GM21447 (cell line): ENCODE measurements around the gene ZCCHC9.
"Not testable (repeated sequence)": the region's sequence is repeated elsewhere in the genome, so short reads cannot be mapped to it uniquely, and the experiment has no call there.

Experiments
- ATAC-seq: cut with Tn5 transposase; IDR thresholded peaks from one replicate; pipeline ENCODE4 v1.9.1; 2021; ENCODE audit not compliant: unreplicated experiment

The ZCCHC9 gene

GRCh38 chr5:81301271-81302015 lies at the start of gene ZCCHC9:
Gene ZCCHC9, plus strand, starts transcription at chr5:81301587. Its CDS starts 3,171 bp downstream, at chr5:81304758.
- ATAC-seq, result peak; percentile 96

GRCh38 chr5:81251922-81252321 lies 49.5 kb upstream of the ZCCHC9 start:
- no peak for ATAC-seq

GRCh38 chr5:81252904-81253303 lies 48.5 kb upstream of the ZCCHC9 start:
- no peak for ATAC-seq

- ATAC-seq, result no peak
Measured at GRCh38 chr5:81253875-81254274, 47.5 kb upstream of the ZCCHC9 start.

GRCh38 chr5:81254886-81255559 lies 46.4 kb upstream of the ZCCHC9 start:
- ATAC-seq, result no peak

- ATAC-seq, result no peak
Measured at GRCh38 chr5:81256766-81257165, 44.6 kb upstream of the ZCCHC9 start.

- not testable (repeated sequence) for ATAC-seq
Measured at GRCh38 chr5:81262796-81263195, 38.6 kb upstream of the ZCCHC9 start.

GRCh38 chr5:81265101-81265500 lies 36.3 kb upstream of the ZCCHC9 start:
- ATAC-seq, result no peak

GRCh38 chr5:81268521-81269196 lies 32.7 kb upstream of the ZCCHC9 start:
- ATAC-seq, result no peak

- no peak for ATAC-seq
Measured at GRCh38 chr5:81269751-81270393, 31.5 kb upstream of the ZCCHC9 start.

- ATAC-seq, result not testable (repeated sequence)
Measured at GRCh38 chr5:81270394-81271027, 30.9 kb upstream of the ZCCHC9 start.

GRCh38 chr5:81283976-81284375 lies 17.4 kb upstream of the ZCCHC9 start:
- no peak for ATAC-seq

- no peak for ATAC-seq
Measured at GRCh38 chr5:81286059-81286617, 15.2 kb upstream of the ZCCHC9 start.

GRCh38 chr5:81288021-81288433 lies 13.4 kb upstream of the ZCCHC9 start:
- ATAC-seq, result no peak

- ATAC-seq, result no peak
Measured at GRCh38 chr5:81290146-81290545, 11.2 kb upstream of the ZCCHC9 start.

- no peak for ATAC-seq
Measured at GRCh38 chr5:81292130-81292529, 9.3 kb upstream of the ZCCHC9 start.

GRCh38 chr5:81294021-81294420 lies 7.4 kb upstream of the ZCCHC9 start:
- ATAC-seq, result not testable (repeated sequence)

GRCh38 chr5:81297531-81297930 lies 3.9 kb upstream of the ZCCHC9 start:
- no peak for ATAC-seq

GRCh38 chr5:81300921-81301270 lies 491 bp upstream of the ZCCHC9 start:
- ATAC-seq, result no peak

- no peak for ATAC-seq
Measured at GRCh38 chr5:81302596-81302995, 1.2 kb downstream of the ZCCHC9 start.

- no peak for ATAC-seq
Measured at GRCh38 chr5:81303563-81303962, 2.2 kb downstream of the ZCCHC9 start.
